H1 (cell line): Measurements from ENCODE around the gene MAP3K13. TPM values are rescaled to one million over a fixed set of nuclear protein-coding genes. Genes with fewer than 3 reads are reported as not detected.

Source experiments
- CHD7 ChIP-seq: fragments of 300-600 bp; sonication (generic); IDR thresholded peaks from 2 replicates; pipeline ENCODE4 v1.7.1; 2012; ENCODE audit warnings: low read length, moderate library complexity, mild to moderate bottlenecking, inconsistent platforms; ENCODE audit not compliant: insufficient replicate concordance
- JUN ChIP-seq: IDR thresholded peaks from 2 replicates; pipeline ENCODE4 v1.6.1; 2011; ENCODE audit warnings: low read depth, mild to moderate bottlenecking, improper control_type of control experiment, low read length
- MAFK ChIP-seq: IDR thresholded peaks from 2 replicates; pipeline ENCODE4 v1.6.1; 2012; ENCODE audit warnings: low read depth, mild to moderate bottlenecking, improper control_type of control experiment, low read length
- MAX ChIP-seq: IDR thresholded peaks from 2 replicates; pipeline ENCODE4 v1.6.1; 2012; ENCODE audit warnings: inconsistent platforms
- NANOG ChIP-seq: IDR thresholded peaks from 2 replicates; pipeline ENCODE4 v1.6.1; 2011; ENCODE audit warnings: low read length, low read depth, mild to moderate bottlenecking, inconsistent platforms; ENCODE audit not compliant: insufficient read depth, poor library complexity, severe bottlenecking
- PHF8 ChIP-seq: fragments of 200-600 bp; sonication (generic); conservative IDR thresholded peaks from 2 replicates; pipeline ENCODE4 v1.7.1; 2012; ENCODE audit warnings: low read depth, mild to moderate bottlenecking, inconsistent platforms, low read length, moderate library complexity
- polyA plus RNA-seq, 7 experiments: library from polyadenylated mRNA; depleted of rRNA in 3 of 7; stranded (reverse) in 5 of 7; unstranded in 2 of 7; fragments of >200 nt in 5 of 7; fragments of 200-250 nt in 2 of 7; gene quantifications; 1 replicate in 5 of 7; 2 replicates in 1 of 7; 4 replicates in 1 of 7; pipeline versions ENCODE4 v1.2.1 to v1.2.3, GENCODE V29; 2011 to 2013; ENCODE audit warnings: missing spikeins in 2 of 7, mixed read lengths in 2 of 7
- total RNA-seq: library from RNA; stranded (reverse); fragmentation: NEBNext Ultra II Directional; extraction: Animal tissue kit (Norgen Biotek cat#: 25700); gene quantifications from 2 replicates; pipeline ENCODE4 v1.2.1, GENCODE V29; 2021

The MAP3K13 gene
- total and polyA plus RNA-seq, 2 of the 8 experiments (the other 6 are each of a cell fraction or from before 2014, with no cell fraction given) = 6.8 to 17.9 TPM

- TF ChIP-seq CHD7 (no peak), MAFK (no peak), MAX (no peak), PHF8 (no peak), NANOG (no peak), JUN (no peak)
- TF ChIP-seq, all 59 proteins: peak for 0
Measured at GRCh38 chr3:185416513-185416912, 53.6 kb downstream of the MAP3K13 start (continued).
